ENCODE results near the gene MVB12A.
A peak's percentile ranks its signal among the peaks of the same experiment; 100 is the strongest.

MVB12A gene

GRCh38 chr19:17419621-17420474, at the start of gene MVB12A:
Gene MVB12A (plus strand): TSS chr19:17420047. CDS start chr19:17420136, 89 bp downstream.
- ATAC-seq, result peak; percentile 95 to 97

DNA sequence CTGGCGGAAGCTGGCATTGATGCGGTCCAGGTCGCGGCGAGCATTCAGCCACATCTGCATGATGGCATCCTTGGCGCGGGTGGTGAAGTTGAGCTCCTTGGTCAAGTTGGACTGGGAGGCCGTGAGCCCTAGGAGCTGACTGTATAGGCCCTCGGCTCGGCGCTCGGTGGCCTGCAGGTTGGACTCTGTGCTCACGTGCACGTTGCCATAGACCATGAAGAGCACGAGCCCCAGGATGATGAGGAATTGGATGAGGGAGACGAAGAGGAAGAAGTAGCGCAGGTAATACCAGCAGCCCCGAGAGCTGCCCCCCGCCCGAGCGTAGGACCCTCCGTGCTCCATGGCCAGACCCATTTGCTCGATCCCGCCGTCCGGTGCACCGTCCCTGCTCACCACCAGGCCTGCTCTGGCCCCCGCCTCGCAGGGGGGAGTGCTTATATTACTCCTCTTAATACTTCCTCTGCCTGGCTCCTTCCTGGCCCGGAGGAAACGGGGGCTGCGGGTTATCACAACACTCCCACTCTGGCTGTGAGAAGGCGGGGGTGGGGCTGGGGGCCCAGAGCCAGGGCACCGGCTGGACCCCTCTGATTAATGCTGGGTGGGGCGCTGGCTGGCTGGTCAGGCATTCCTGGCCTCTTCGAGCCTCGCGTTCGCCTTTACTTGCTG, 42.8 kb upstream of the MVB12A start, which contains the start of gene PLVAP:
PLVAP (minus strand) TSS at position 408 of the 666 bp plus-strand sequence; CDS start at position 354, 54 bp downstream.
- ATAC-seq, result no peak

- no peak for ATAC-seq
Measured at GRCh38 chr19:17378271-17378670, 41.6 kb upstream of the MVB12A start.

- no peak for ATAC-seq
Measured at GRCh38 chr19:17379221-17379631, 40.6 kb upstream of the MVB12A start.

- no peak for ATAC-seq
Measured at GRCh38 chr19:17380426-17381138, 39.3 kb upstream of the MVB12A start.

- peak; percentile 24 to 29 for ATAC-seq
Measured at GRCh38 chr19:17385878-17386611, 33.8 kb upstream of the MVB12A start.

- no peak for ATAC-seq
Measured at GRCh38 chr19:17389288-17389687, 30.6 kb upstream of the MVB12A start.

DNA sequence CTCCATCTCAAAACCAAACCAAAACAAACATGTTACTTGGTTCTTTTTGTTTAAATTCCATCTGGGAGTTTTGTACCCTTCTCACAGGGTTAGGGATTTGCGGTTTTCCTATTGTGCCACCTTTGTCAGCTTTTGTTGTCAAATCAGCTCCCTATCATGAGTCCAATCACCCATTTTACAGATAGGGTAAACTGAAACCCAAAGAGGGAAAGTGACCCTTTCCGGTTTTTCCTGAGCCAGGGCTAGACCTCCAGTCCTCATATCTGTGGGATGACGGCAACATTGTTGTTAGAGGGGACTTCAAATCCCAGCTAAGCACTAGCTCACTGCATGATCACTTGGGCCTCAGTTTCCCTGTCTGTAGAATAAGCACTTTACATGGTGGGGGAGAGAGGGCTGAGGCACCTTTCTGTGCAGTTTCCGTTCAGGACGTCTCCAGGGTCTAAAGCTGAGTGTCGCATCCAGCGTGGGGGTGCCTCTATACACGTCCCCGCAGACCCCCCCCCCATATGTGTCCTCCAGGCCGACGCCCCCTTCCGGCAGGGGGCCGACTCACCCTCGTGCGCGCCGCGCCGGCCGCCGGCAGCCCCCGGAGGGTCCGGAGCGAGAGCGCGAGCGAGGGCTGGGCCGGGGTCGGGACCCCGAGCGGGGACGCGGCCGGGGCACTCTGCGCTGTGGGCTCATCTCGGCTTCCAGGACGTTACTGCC, 29.7 kb upstream of the MVB12A start:
- ATAC-seq, result no peak

DNA sequence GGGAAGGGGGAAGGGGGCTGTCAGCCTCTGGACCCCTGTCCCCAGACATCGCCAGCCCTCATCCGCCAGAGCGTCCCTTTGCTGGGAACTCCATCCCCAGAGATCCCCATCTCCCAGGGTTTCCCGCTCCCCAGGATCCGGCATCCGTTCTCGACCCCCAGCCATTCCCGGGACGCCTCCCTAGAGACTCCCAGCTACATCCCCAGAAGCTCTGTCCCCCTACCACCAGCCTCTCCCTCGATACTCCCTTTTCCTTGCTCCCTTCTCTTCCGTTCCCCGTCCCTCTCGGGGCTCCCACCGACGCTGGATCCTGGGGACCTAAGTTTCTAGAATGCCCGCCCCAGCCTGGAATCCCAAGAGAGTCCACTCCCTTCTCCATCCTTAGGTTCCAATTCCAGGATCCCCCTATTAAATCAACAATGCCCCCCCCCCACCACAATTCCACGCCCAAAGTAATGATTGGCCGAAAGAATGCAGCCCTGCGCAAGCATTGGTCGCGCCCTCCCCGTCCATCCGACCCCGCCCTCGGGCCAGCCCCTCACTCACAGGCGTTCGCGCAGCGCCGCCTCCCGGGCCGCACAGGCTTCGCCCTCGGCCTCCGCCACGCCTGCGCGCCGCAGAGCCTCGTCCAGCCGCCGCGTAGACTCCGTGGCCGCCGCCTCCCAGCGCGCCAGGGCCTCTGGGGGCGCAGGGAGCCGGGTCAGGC, 29.0 kb upstream of the MVB12A start:
- peak; percentile 97 to 99 for ATAC-seq

DNA sequence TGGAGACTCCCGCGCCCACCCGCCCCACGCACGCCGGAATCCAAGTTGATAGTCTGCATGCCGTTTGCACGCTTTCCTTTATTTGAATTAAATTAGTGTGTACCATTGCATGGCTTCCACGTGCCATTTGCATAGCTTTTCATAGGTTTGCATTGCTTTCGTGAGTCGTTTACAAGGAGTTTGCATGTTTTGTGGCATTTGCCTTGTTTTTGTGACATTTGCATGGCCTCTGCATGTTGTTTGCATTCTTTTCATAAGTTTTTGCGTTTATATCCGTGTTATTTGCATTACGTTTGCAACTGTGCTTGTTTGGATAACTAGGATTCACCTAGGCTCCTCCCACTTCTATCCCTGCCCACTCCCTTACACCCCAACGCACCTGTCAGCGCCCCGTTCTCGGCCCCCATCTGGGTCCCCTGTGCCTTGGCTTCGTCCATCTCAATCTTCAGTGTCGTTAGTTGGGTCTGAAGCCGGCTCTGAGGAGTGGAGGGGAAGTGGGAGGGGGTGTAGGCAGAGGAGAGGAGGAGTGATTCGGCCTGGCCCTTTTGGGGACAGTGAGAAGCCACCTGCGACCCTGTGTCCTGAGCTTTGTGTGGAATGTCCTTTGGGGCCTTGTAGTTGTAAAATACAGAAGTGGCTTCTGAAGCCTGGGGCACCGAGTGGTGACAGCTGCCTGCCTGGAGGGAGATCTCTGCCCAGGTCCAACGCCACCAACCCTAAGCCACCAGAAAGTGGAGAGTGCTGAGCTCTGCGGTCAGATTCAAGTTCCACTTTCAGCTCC, 28.3 kb upstream of the MVB12A start:
- ATAC-seq, result no peak

DNA sequence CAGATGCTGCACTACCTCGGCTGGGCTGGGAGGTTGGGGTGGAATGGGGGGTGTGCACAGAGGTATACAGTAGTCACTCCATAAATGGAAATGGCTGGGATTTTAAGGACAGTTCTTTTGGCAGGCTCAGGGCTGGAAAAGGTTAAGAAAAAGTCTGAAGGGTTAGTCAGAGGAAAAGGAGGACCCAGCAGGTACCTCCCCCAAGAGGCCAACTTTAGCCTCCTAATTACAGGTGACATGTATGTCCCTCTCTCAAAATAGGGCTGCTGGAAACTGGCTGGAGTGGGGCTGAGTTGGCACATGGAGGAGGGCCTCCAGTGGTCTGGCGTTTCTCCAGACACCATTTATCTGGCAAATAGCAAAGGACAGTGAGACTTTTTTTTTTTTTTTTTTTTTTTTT, 26.8 kb upstream of the MVB12A start:
- ATAC-seq, result no peak

DNA sequence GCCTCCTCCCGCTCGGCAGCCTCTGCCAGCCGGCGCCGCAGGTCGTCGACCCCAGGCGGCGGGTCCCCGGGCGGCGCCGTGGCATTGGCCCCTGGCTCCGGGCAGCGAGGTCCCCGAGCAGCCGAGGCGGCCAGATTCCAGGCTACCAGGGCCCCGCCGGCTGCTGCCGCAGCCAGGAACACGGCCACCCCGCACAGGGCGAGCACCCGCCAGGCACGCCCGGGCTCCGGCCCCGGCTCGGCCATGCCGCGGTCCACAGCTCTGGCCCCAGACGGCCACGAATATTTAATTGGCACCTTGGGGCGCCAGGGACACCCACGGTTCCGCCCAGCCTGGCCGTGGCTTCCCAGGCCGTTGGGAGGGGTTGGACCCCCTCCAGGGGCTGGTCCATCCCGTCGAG, 25.9 kb upstream of the MVB12A start, which contains the start of gene CCDC194:
CCDC194 (minus strand) TSS at position 283 of the 400 bp plus-strand sequence; CDS start at position 245, 38 bp downstream.
- no peak for ATAC-seq

GRCh38 chr19:17394891-17395415, 24.9 kb upstream of the MVB12A start:
- ATAC-seq, result peak; percentile 32 to 42

GRCh38 chr19:17398902-17399527, 20.8 kb upstream of the MVB12A start:
- no peak for ATAC-seq

- no peak for ATAC-seq
Measured at GRCh38 chr19:17401628-17402027, 18.2 kb upstream of the MVB12A start.

GRCh38 chr19:17402982-17403855, 16.6 kb upstream of the MVB12A start:
- peak in 1 of 2 donors; percentile 6 for ATAC-seq

GRCh38 chr19:17404015-17404414, 15.8 kb upstream of the MVB12A start:
- ATAC-seq, result no peak

GRCh38 chr19:17404621-17405249, 15.1 kb upstream of the MVB12A start:
- ATAC-seq, result no peak
